ENCODE data around the gene NKD1. TPM values are rescaled to one million over a fixed set of nuclear protein-coding genes. Genes with fewer than 3 reads are reported as not detected.

Gene NKD1
- total RNA-seq, 1 donor from 2014 or later = 32.0 TPM

- DNase-seq (ENCODE audit: low spot score) = no peak
Measured at GRCh38 chr16:50558913-50559312, 10.7 kb downstream of the NKD1 start.

GRCh38 chr16:50559342-50559741 is 11.1 kb downstream of the NKD1 start:
- no peak for DNase-seq (ENCODE audit: low spot score)

DNA sequence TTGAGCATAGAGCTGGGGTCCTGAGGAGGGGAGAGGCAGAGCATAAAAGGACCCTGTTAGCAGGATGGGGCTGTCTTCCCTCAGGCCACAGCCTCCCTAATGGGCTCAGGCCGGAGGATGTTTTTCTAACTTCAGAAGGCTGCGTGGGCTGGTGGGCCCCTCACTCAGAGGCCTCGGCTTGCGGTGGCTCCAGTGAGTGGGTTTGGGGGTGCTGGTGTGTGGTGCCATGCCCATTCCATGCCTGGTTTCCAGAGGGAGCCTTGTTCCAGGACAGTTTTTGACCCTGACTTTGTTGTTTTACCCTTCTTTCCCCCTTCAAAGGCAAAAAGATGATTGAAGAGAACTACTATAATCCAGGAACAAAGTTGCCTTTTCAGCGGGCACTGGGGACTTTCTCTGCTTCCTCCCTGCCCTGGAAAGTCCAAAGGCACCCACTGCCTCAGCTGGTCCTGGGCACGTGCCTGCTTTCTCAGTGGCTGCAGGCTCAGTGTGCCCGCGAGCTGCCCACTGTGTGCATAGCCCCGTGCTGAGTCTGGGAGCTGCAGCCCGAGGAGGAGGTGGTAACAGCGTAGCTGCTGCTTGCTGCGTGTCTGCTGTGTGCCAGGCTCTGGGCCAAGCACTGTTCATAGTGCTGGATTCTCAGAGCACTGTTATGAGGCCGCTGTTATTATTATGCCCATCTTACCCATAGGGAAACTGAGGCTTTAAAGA is 11.8 kb downstream of the NKD1 start:
- no peak for DNase-seq (ENCODE audit: low spot score)

GRCh38 chr16:50560903-50561863 is 13.0 kb downstream of the NKD1 start:
- no peak for DNase-seq (ENCODE audit: low spot score)

DNA sequence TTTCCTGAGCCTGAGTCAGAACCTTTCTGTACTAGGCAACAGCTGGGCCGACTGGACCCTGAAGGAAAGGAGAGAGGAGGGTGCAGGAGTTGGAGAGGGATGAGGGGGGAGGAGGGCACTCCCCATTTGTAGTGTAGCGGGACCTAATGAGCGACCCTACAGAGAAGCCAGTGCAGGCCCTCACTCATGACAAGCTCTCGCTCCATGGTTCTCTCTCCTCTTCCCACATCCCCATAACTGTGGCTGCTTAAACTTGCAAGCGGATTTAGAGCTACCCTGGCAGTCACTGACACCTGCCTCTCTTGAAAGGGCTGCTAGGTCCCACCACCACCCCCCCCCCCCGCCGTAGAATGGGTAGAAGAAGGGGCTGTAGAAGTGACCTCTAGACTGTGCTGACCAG is 14.5 kb downstream of the NKD1 start:
- DNase-seq (ENCODE audit: low spot score) = no peak

DNA sequence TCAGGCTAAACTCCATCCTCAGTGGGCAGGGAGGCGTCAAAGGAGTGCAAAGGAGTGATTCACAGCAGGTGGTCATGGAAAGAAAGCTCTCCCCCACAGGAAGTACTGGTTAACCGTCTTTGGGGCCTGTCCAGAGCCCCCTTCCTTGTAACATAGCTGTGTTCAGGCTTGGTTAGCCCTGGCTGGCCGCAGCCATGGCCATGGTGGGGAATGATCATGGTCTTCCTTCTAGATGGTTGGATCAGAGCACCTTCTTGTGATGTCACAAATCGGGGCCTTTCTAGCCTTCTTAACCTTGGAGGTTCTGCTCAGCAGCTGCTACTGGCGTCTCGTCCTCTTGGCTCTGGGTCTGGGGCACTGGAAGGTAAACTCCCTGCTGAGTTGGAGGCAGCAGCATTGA is 15.8 kb downstream of the NKD1 start:
- DNase-seq (ENCODE audit: low spot score) = no peak

DNA sequence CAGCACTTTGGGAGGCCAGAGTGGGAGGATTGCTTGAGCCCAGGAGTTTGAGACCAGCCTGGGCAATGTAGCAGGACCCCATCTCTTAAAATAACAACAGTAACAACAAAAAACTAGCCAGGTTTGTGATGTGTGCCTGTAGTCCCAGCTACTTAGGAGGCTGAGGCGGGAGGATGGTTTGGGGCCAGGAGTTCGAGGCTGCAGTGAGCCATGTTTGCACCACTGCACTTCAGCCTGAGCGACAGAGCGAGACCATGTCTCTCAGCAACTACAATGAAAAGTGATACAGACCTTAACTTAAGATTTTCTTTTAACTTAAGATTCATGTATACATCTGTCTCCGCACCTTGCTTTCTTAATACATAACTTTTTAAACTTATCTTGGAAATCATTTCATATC is 17.2 kb downstream of the NKD1 start:
- DNase-seq (ENCODE audit: low spot score) = no peak

DNA sequence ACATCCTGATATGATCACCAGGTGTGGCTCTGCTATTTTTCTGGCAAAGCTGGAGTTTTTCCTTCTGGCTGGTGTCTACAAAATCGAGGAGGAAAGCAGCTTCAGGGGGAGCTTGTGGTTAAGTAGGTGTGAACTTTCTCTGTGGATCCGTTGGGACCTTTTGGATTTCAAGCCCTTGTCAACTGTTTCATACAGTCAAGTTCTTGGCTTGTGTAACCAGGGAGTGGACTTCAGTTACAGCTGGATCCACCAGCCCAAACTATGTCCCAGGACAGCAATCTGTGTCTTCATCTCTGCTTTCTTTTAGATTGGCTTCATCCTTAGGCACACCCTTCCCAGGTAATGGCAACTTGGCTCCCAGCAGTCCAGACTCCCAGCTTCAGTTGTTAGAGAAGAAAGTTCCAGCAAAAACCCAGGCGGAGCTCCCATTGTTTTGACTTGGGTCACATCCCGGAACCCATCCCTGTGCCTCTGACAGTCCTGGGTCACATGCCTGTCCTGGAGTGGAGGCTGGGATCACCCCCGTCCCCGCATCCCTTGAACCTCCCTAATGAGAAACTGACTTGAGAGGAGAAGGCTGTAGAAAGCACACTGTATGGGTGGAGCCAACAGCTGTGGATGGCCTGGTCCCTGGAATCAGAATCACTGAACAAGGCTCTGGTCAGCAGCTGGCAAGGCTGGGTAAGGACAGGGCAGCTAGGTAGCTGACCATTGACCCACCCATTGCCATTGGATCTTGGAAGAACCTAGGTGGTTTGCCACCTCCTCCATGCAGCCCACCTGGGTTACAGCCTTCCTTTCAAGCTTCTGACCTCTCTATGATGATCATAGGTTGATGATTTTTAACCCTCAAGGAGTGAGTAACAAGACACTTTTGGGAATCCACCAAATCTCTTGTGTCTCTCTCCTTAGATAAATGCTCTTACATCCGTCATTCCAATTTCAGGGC is 18.1 kb downstream of the NKD1 start:
- no peak for DNase-seq (ENCODE audit: low spot score)

DNA sequence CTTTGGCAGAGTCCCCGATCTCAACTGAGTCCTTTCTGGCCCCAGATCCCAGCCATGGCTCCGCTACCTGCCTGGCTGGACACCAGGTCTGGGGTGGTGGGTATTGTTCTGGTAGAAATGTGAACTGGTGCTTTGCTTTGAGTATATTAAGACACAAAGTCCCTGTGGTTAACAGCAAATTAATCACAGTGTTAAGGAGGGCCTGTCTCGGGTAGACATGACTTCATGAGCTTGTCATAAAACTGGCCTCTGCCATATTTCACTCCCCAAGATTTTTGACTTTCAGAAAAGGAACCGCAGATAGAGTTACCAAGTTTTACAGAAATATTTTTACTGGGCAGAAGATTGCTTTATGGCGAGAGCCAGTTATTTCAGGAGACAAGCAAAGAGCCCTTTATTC is 19.5 kb downstream of the NKD1 start:
- no peak for DNase-seq (ENCODE audit: low spot score)

GRCh38 chr16:50568187-50568815 is 20.1 kb downstream of the NKD1 start:
- no peak for DNase-seq (ENCODE audit: low spot score)

DNA sequence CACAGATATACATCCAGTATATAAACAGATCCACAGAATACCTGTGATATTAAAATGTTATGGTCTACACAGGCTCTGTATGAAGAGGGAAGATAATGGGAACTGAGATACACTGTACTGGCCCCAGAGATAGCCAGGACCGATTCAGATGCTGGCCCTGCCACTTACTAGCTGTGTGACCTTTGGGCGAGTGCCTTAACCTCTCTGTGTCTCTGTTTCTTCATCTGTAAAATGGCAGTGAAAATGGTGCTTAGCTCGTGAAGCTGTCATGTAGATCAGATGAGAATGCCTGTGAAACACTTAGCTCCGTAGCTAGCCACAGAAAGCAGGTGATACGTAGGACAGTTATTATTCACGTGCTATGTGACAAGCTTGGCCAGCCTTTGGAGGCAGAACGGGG is 22.2 kb downstream of the NKD1 start:
- DNase-seq (ENCODE audit: low spot score) = no peak

DNA sequence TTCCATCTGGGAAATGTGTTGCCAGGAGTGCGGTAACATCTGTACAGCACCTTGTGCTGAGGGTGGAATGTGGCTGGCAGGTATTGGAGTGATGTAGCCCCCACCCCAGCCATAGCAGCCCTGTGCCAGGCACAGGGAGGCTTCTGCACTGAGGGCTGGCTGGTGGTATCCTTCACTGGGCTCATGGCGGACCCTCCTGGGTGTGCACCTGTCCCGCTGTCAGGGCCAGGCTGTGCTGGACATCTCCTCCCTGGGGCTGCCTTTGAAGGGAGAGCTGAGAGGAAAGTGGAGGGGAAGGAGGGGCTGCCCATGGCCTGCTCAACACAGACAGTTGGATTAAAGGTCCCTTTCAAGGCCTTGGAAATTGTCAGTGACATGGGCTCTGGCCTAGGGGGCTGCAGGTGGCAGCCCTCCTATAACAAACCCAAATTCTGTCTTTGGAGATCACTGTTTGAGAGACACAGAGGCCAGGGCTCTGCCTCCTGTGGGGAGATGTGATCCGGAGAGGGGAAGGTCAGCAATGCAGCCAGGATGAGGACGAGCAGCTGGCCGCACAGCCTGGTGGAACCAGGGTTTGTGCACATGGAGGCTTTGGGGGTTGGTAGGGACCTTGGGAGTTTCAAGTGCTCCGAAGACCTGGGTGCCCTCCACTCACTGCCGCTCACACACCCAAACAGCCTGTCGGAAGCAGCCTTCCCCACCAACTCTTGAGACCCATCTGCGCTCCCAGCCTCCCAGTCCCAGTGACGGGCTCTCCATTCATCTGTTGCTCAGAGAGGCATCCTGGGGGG is 22.8 kb downstream of the NKD1 start:
- DNase-seq (ENCODE audit: low spot score) = no peak

GRCh38 chr16:50571786-50572185 is 23.6 kb downstream of the NKD1 start:
- DNase-seq (ENCODE audit: low spot score) = no peak

- DNase-seq (ENCODE audit: low spot score) = no peak
Measured at GRCh38 chr16:50572700-50573099, 24.5 kb downstream of the NKD1 start.

GRCh38 chr16:50573279-50573678 is 25.1 kb downstream of the NKD1 start:
- DNase-seq (ENCODE audit: low spot score) = no peak

DNA sequence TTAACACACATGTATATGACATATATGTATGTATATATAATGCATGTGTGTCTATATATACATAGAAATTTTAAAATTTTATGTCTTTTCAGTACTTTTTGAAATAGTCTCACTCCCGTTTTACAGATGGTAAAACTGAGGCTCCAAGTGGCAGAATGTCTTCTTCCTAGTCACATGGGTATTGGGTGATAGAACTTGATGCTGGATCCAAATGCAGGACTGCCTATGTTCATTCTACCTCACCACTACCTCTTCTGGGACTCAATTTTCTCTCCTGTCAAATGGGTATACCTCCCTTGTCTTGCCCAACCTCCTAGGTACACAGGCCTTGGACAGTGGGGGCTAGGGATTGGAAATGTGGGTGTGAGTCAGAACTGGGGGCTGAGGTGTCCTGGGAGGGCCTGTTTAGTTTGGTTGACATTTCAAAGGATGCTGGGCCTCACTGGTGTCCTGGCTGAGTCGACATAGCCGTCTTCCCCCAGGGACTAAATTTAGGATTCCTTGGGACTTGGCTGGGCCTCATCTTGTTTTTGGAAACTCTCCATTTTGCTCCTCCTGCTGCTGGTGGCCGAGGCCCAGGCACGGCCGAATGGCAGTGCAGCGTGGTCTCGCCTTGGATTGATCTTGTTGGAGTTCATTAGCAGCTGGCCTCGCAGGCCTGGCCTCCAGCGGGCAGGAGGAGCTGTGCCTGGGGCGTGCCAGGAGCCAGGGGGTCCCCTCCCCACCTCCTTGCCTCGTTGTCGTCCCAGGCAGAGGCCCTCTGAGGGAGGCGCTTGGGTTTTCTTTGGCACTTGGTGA is 25.9 kb downstream of the NKD1 start:
- no peak for DNase-seq (ENCODE audit: low spot score)

GRCh38 chr16:50574745-50575136 is 26.5 kb downstream of the NKD1 start:
- DNase-seq (ENCODE audit: low spot score) = no peak

DNA sequence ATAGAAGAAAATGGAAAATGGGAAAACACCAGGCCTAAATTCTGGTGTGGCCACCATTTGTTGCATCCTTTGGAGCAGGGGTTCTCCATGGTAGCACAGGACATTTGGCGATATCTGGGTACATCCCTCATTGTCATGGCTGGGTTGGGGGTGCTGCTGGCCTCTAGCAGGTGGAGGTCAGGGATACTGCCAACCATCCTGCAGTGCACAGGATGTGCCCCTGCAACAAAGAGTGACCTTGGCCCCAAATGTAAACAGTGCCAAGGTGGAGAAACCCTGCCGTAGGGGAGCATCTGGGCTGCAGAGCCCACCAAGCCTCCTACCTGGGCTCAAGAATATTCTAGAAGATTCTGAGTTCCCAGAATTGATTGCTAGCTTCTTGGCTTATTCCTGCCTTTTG is 27.5 kb downstream of the NKD1 start:
- no peak for DNase-seq (ENCODE audit: low spot score)

- DNase-seq (ENCODE audit: low spot score) = no peak
Measured at GRCh38 chr16:50576403-50577113, 28.4 kb downstream of the NKD1 start.
